Measurements from ENCODE around the gene MPI.

MPI gene

DNA sequence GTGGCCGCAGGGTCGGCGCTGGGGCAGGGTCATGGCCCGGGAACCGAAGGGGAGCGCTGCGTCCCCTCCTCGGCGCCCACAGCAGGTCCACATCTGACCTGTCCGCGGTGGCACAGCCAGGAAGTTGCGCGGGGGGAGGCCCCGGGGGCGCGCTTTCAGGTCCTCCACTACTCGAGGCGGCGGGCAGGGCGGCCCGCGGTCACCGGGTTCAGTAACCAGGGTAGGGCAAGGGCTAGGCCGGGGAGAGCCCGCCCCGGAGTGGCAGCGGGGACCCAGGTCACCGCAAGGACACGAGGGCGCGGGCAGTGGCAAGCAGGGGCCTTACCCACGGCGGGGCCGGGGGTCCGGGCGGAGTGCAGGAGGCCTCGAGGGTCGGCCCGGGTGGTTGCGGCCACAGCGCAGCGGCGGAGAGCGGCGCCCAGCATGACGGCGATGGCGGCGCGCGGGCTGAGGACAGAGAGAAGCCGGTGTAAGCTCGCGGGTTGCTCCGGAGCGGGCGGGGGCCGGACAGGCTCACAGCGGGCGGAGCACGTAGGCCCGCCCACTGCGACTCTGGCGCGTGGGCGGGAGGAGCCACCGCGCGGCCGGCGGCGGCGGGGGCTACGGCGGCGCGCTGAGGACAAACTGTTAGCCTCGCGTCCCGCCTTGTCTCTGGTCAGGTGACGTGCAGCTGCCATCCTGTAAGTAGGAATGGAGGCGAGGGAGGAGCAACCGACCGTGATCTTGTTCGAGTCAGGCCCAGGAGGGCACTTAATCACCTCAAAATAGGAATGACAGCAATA is 47.9 kb downstream of the MPI start, which contains the start of gene COX5A:
Gene COX5A, minus strand, starts transcription at position 484 of the 782 bp plus-strand sequence. Its CDS starts 59 bp downstream, at position 425.
- peak; percentile 89 for DNase-seq (ENCODE audit: low spot score)

DNA sequence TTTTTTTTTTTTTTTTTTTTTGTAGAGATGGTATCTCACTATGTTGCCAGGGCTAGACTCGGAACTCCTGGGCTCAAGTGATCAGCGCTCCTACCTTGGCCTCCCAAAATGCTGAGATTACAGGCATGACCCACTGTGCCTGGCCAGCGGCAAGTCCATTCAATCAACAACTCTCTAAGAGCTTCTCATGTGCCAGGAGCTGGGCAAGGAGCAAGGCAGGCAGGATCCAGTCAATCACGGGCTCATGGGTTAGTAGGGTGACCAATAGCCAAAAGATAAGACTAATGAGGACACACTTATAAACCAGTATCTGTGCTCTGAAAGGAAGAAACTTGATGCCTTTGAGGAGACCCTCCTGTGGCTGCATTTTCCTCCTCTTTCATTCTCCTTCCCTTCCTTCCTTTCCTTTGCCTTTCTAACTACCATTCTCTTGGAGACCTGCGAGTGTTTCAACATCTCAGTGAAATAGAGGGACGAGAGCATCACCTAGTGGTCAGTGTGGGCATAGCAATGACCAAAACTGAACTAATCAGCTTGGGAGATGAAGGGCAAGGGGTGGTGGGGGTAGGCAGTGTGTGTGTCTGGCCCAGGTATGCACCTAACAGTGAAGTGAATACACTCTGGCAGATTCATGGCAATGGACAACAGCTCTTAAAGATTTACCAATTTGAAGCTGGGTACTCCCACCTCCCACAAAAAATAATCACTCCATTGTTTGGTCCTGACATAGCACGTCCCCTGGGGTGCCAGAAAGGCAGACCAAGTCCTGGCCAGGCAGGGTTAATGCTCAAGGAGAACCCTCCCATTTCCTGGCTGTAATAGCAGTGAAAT is 60.5 kb downstream of the MPI start:
- peak; percentile 82 for DNase-seq (ENCODE audit: low spot score)

DNA sequence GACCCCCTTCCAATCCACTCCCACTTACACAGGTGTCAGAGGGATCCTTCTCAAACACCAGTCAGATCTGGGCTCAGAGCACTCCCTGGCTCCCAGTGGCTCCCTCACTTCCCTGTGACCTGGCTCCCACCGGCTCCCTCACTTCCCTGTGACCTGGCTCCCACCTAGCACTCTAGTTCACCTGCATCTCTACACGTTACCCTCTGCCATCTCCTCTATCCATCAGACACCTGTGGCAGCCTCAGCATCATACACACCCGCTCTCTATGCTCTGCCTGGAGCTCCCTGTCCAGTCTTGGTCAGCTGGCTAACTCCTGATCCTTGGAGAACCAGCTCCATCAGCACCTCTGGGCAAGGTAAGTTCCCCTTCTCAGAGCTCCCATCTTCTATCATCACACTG is 61.2 kb downstream of the MPI start:
- no peak for DNase-seq (ENCODE audit: low spot score)
